MM.1S (cell line): ENCODE results near the gene CD46.

ENCODE experiments used
- DNase-seq: peaks from one replicate; pipeline ENCODE4 v3.0.0-alpha.2; 2015
- H2AFZ ChIP-seq: fragments of 300-600 bp; sonication (generic); 2 replicates; pipeline ENCODE4 v1.6.0; 2016; ENCODE audit warnings: antibody characterized with exemption, low read length
- H3F3A ChIP-seq: fragments of 300-600 bp; sonication (generic); 2 replicates; pipeline ENCODE4 v1.6.1; 2016; ENCODE audit warnings: mild to moderate bottlenecking, antibody characterized with exemption, low read length, moderate library complexity, mixed read lengths; ENCODE audit not compliant: insufficient read depth
- H3K27ac ChIP-seq: fragments of 300-600 bp; sonication (generic); 2 replicates; pipeline ENCODE4 v1.5.1; 2016; ENCODE audit warnings: mild to moderate bottlenecking, low read length
- H3K27me3 ChIP-seq: fragments of 300-600 bp; sonication (generic); replicated peaks from 2 replicates; pipeline ENCODE4 v1.6.0; 2016; ENCODE audit warnings: low read length; ENCODE audit not compliant: insufficient read depth
- H3K36me3 ChIP-seq: fragments of 300-600 bp; sonication (generic); replicated peaks from 2 replicates; pipeline ENCODE4 v1.6.1; 2016; ENCODE audit warnings: mild to moderate bottlenecking, low read length, mixed read lengths; ENCODE audit not compliant: insufficient read depth
- H3K4me1 ChIP-seq: fragments of 300-600 bp; sonication (generic); 2 replicates; pipeline ENCODE4 v1.6.1; 2016; ENCODE audit warnings: low read length, mixed read lengths
- H3K4me2 ChIP-seq: fragments of 300-600 bp; sonication (generic); 2 replicates; pipeline ENCODE4 v1.6.0; 2016; ENCODE audit warnings: low read depth, low read length
- H3K4me3 ChIP-seq: fragments of 300-600 bp; sonication (generic); 2 replicates; pipeline ENCODE4 v1.5.1; 2016; ENCODE audit warnings: low read length, mixed read lengths
- H3K79me2 ChIP-seq: fragments of 300-600 bp; sonication (generic); 2 replicates; pipeline ENCODE4 v1.6.1; 2016; ENCODE audit warnings: mixed run types, low read length, mixed read lengths
- H3K9ac ChIP-seq: fragments of 300-600 bp; sonication (generic); 2 replicates; pipeline ENCODE4 v1.6.1; 2016; ENCODE audit warnings: low read length, mixed read lengths
- H3K9me2 ChIP-seq: fragments of 300-600 bp; sonication (generic); replicated peaks from 2 replicates; pipeline ENCODE4 v1.6.1; 2016; ENCODE audit warnings: mild to moderate bottlenecking, low read length, mixed read lengths; ENCODE audit not compliant: insufficient read depth
- H3K9me3 ChIP-seq: fragments of 300-600 bp; sonication (generic); replicated peaks from 2 replicates; pipeline ENCODE4 v1.6.1; 2016; ENCODE audit warnings: mild to moderate bottlenecking, low read length, mixed read lengths; ENCODE audit not compliant: insufficient read depth
- H4K20me1 ChIP-seq: fragments of 300-600 bp; sonication (generic); 2 replicates; pipeline ENCODE4 v1.6.1; 2016; ENCODE audit warnings: mild to moderate bottlenecking, low read length, moderate library complexity, mixed read lengths; ENCODE audit not compliant: insufficient read depth
- CTCF ChIP-seq: fragments of 300-600 bp; sonication (generic); IDR thresholded peaks from 2 replicates; pipeline ENCODE4 v1.5.1; 2016; ENCODE audit warnings: antibody characterized with exemption, low read length, mixed read lengths
- EZH2 ChIP-seq: fragments of 300-600 bp; sonication (generic); optimal IDR thresholded peaks from 2 replicates; pipeline ENCODE3; 2017; ENCODE audit warnings: low read depth, mild to moderate bottlenecking, antibody characterized with exemption, low read length, mixed read lengths
- EZH2phosphoT487 ChIP-seq: fragments of 300-600 bp; sonication (generic); IDR thresholded peaks from 2 replicates; pipeline ENCODE4 v1.6.1; 2018; ENCODE audit warnings: antibody characterized with exemption, low read length

The CD46 gene

GRCh38 chr1:207826557-207827487 lies 75.0 kb downstream of the CD46 start:
- Histone ChIP-seq H3K79me2 (peaks cover 83% of the 10 kb centered on the region), H3K4me1 (peaks cover 52% of the 10 kb centered on the region), H3F3A (peaks cover 48% of the 10 kb centered on the region), H2AFZ (peak overlapping the region; percentile 26), H3K36me3 (no peaks in the 10 kb centered on the region), H3K27ac (peak overlapping the region; percentile 91), H3K9ac (peak overlapping the region; percentile 79), H3K27me3 (no peaks in the 10 kb centered on the region), H3K9me2 (no peaks in the 10 kb centered on the region), H3K9me3 (no peaks in the 10 kb centered on the region), H3K4me2 (peak overlapping the region; percentile 87), H3K4me3 (peak overlapping the region; percentile 56), H4K20me1 (no peaks in the 10 kb centered on the region)
- DNase-seq, result no peak
- no peak for TF ChIP-seq CTCF

DNA sequence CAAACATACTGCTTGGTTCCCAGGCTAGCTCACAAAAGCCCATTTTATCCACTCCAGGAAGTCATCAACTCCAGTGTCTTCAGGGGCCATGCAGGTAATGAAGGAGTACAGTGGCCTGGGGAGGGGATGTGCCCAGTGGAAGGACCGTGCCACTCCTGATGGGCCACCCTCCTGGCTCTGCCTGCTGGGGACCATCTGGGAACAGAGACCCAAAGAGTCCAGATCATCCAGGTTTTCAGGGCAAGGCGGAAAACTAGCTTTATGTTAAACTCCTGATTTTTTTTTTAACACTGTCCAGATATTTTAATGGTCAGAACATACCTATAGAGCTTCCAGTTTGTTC lies 75.6 kb downstream of the CD46 start:
- TF ChIP-seq EZH2phosphoT487 (no peak), EZH2 (no peak), CTCF (no peak)
- Histone ChIP-seq H3K9me3 (no peaks in the 10 kb centered on the region), H4K20me1 (no peaks in the 10 kb centered on the region), H3K4me3 (no peak overlapping the region), H3K9ac (no peak overlapping the region), H3K36me3 (no peaks in the 10 kb centered on the region), H3K4me1 (peaks cover 58% of the 10 kb centered on the region), H3K9me2 (no peaks in the 10 kb centered on the region), H3K27me3 (no peaks in the 10 kb centered on the region), H3K4me2 (peak overlapping the region; percentile 87; the same call in 1 of the 2 replicates), H2AFZ (no peak overlapping the region), H3K27ac (peak overlapping the region; percentile 91; the same call in 1 of the 2 replicates), H3K79me2 (peaks cover 82% of the 10 kb centered on the region), H3F3A (peaks cover 53% of the 10 kb centered on the region)
- no peak for DNase-seq

DNA sequence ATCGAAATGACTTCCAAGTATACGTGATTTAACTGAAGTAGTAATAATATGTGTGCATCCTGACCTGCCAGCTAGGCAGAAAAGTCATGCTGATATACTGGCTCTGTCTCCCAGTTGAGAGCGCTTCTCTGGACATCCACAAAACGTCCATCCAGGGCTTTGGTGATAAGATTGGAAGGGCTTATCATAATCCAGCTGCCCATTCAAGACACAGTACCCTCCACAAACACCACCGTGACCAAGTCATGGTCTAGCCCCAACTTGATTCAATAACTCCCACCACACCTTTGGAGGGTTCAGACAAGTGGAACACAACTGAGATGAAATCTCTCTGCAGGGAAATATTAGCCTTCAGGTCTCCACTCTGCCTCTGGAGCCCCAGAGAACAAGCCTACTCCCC lies 76.2 kb downstream of the CD46 start:
- H3K79me2 ChIP-seq, result peaks cover 82% of the 10 kb centered on the region
- H3K9ac ChIP-seq, result no peak overlapping the region
- H3K4me2 ChIP-seq, result no peak overlapping the region

More for the DNA sequence above, 76.2 kb downstream of the CD46 start:
- Histone ChIP-seq H3K27ac (no peak overlapping the region), H2AFZ (no peak overlapping the region), H3K4me1 (peaks cover 61% of the 10 kb centered on the region), H3K27me3 (no peaks in the 10 kb centered on the region), H4K20me1 (no peaks in the 10 kb centered on the region), H3K9me3 (no peaks in the 10 kb centered on the region), H3K9me2 (no peaks in the 10 kb centered on the region), H3K36me3 (no peaks in the 10 kb centered on the region), H3F3A (peaks cover 56% of the 10 kb centered on the region), H3K4me3 (no peak overlapping the region)
- TF ChIP-seq EZH2 (no peak), CTCF (no peak), EZH2phosphoT487 (no peak)
- DNase-seq, result no peak
